ENCODE results near the gene KDM2B. TPM values are rescaled to one million over a fixed set of nuclear protein-coding genes. Genes with fewer than 3 reads are reported as not detected.

The KDM2B gene
- total and polyA plus RNA-seq, 2 donors (not counting 1 experiment from before 2014, with no cell fraction given): 108 to 126 TPM

GRCh38 chr12:121575952-121576625 is 4.7 kb downstream of the KDM2B start:
- Histone ChIP-seq H3K27me3 (replicated peaks in 1 of 4; ENCODE audit: control extremely low read depth in 1 of 4, control insufficient read depth in 3 of 4, insufficient read depth in 4 of 4, low read length in 3 of 4) (no peaks in the 10 kb centered on the region), H3K9ac (ENCODE audit: low read length) (no peak overlapping the region), H3K4me2 (replicated peaks; ENCODE audit: low read depth, low read length, poor library complexity, severe bottlenecking) (no peak overlapping the region), H2AFZ (ENCODE audit: insufficient read depth, low read depth, low read length, poor library complexity, severe bottlenecking) (no peak overlapping the region), H4K20me1 (ENCODE audit: control insufficient read depth, insufficient read depth, low read length, poor library complexity, severe bottlenecking) (no peaks in the 10 kb centered on the region), H3K79me2 (ENCODE audit: control insufficient read depth, insufficient read depth, low read length) (no peaks in the 10 kb centered on the region), H3K4me3 (ENCODE audit: control extremely low read depth in 1 of 5, extremely low read depth in 1 of 5, insufficient read depth in 1 of 5, low read depth in 2 of 5, low read length in 4 of 5) (no peak overlapping the region), H3K4me1 (ENCODE audit: control insufficient read depth in 2 of 2, insufficient read depth in 2 of 2, low read length in 2 of 2) (peaks cover 6 to 26% of the 10 kb centered on the region in 2 donors), H3K9me3 (ENCODE audit: control extremely low read depth in 1 of 3, control insufficient read depth in 2 of 3, insufficient read depth in 1 of 3, low read length in 2 of 3) (no peaks in the 10 kb centered on the region), H3K27ac (ENCODE audit: low read length in 2 of 2) (no peak overlapping the region), H3K36me3 (replicated peaks in 1 of 2; ENCODE audit: control extremely low read depth in 1 of 2, control insufficient read depth in 1 of 2, extremely low read depth in 1 of 2, insufficient read depth in 2 of 2, low read length in 1 of 2) (peaks cover 0 to 16% of the 10 kb centered on the region in 2 experiments)
- ATAC-seq (ENCODE audit: low read depth): no peak
- Mint-ChIP-seq H3K27me3 (no peaks in the 10 kb centered on the region), H3K4me3 (no peak overlapping the region), H3K27ac (peak overlapping the region; percentile 32), H3K4me1 (peaks cover 17% of the 10 kb centered on the region), H3K9me3 (ENCODE audit: insufficient read depth) (no peaks in the 10 kb centered on the region)
- TF ChIP-seq EZH2 (IDR thresholded peaks at IDR 0.05; ENCODE audit: borderline replicate concordance, insufficient read depth, low read depth, low read length, poor library complexity, severe bottlenecking) (no peak), CTCF (IDR thresholded peaks at IDR 0.05) (no peak)
- WGBS (ENCODE audit: insufficient coverage): 96% methylated on average over 12 of the region's 13 CpGs
- intact Hi-C loops (cut with micrococcal nuclease): no loop called here
- ChIA-PET CTCF (interaction anchor here (1.2 to 9.0 kb wide), 6 partner anchors 16 to 93 kb away, joined by 3 to 72 read pairs (median 12); partner anchors contain the start of genes MORN3 and ORAI1), POLR2A (interaction anchor here (1.5 to 1.8 kb wide), 2 partner anchors 17 to 51 kb away, joined by 4 to 6 read pairs; no protein-coding TSS in a partner anchor)
- no peak for DNase-seq

GRCh38 chr12:121575051-121575450 is 5.8 kb downstream of the KDM2B start:
- intact Hi-C loops (cut with micrococcal nuclease): no loop called here
- H3K4me3 Mint-ChIP-seq: no peak overlapping the region

More at GRCh38 chr12:121575051-121575450, 5.8 kb downstream of the KDM2B start:
- no peak overlapping the region for H3K4me3 ChIP-seq (ENCODE audit: control extremely low read depth in 1 of 5, extremely low read depth in 1 of 5, insufficient read depth in 1 of 5, low read depth in 2 of 5, low read length in 4 of 5)
- no CpG with 5 or more reads among the region's 1 CpG for WGBS (ENCODE audit: insufficient coverage)
- H3K36me3 ChIP-seq (replicated peaks in 1 of 2; ENCODE audit: control extremely low read depth in 1 of 2, control insufficient read depth in 1 of 2, extremely low read depth in 1 of 2, insufficient read depth in 2 of 2, low read length in 1 of 2): peaks cover 0 to 18% of the 10 kb centered on the region in 2 experiments
- no peaks in the 10 kb centered on the region for H3K9me3 ChIP-seq (ENCODE audit: control extremely low read depth in 1 of 3, control insufficient read depth in 2 of 3, insufficient read depth in 1 of 3, low read length in 2 of 3)
- ChIA-PET POLR2A (interaction anchor here (0.6 kb wide), 1 partner anchor 161 kb away, joined by 3 read pairs; no protein-coding TSS in a partner anchor), CTCF (interaction anchor here (1.1 to 7.4 kb wide), 3 partner anchors 22 to 94 kb away, joined by 3 to 42 read pairs (median 6); partner anchors contain the start of gene MORN3)
- H3K27me3 ChIP-seq (replicated peaks in 1 of 4; ENCODE audit: control extremely low read depth in 1 of 4, control insufficient read depth in 3 of 4, insufficient read depth in 4 of 4, low read length in 3 of 4): no peaks in the 10 kb centered on the region
- no peak overlapping the region for H3K9ac ChIP-seq (ENCODE audit: low read length)
- peaks cover 0 to 19% of the 10 kb centered on the region in 2 donors for H3K4me1 ChIP-seq (ENCODE audit: control insufficient read depth in 2 of 2, insufficient read depth in 2 of 2, low read length in 2 of 2)
- Mint-ChIP-seq H3K4me1 (peaks cover 12% of the 10 kb centered on the region), H3K9me3 (ENCODE audit: insufficient read depth) (no peaks in the 10 kb centered on the region), H3K27ac (no peak overlapping the region), H3K27me3 (no peaks in the 10 kb centered on the region)
- no peak overlapping the region for H3K4me2 ChIP-seq (replicated peaks; ENCODE audit: low read depth, low read length, poor library complexity, severe bottlenecking)
- ATAC-seq (ENCODE audit: low read depth): no peak
- DNase-seq: no peak
- no peaks in the 10 kb centered on the region for H4K20me1 ChIP-seq (ENCODE audit: control insufficient read depth, insufficient read depth, low read length, poor library complexity, severe bottlenecking)
- no peak overlapping the region for H2AFZ ChIP-seq (ENCODE audit: insufficient read depth, low read depth, low read length, poor library complexity, severe bottlenecking)
- H3K27ac ChIP-seq (ENCODE audit: low read length in 2 of 2): no peak overlapping the region
- TF ChIP-seq EZH2 (IDR thresholded peaks at IDR 0.05; ENCODE audit: borderline replicate concordance, insufficient read depth, low read depth, low read length, poor library complexity, severe bottlenecking) (no peak), CTCF (IDR thresholded peaks at IDR 0.05) (no peak)
- no peaks in the 10 kb centered on the region for H3K79me2 ChIP-seq (ENCODE audit: control insufficient read depth, insufficient read depth, low read length)
